GM23338 (cell line): ENCODE results near the gene PTPN21. TPM values are rescaled to one million over a fixed set of nuclear protein-coding genes. Genes with fewer than 3 reads are reported as not detected.
"Not testable (repeated sequence)": the region's sequence is repeated elsewhere in the genome, so short reads cannot be mapped to it uniquely, and the experiment has no call there.

Experiments
- ATAC-seq: fragments of 200-7000 bp; cut with Tn5 transposase; 3 replicates; pipeline ENCODE4 v1.9.1; 2020
- DNase-seq: peaks from one replicate; pipeline ENCODE4 v3.0.0-alpha.2; 2015; ENCODE audit warnings: low spot score
- H2AFZ ChIP-seq: fragments of 200-600 bp; sonication (generic); 2 replicates; pipeline ENCODE4 v1.8.0; 2016; ENCODE audit warnings: antibody characterized with exemption, mild to moderate bottlenecking, moderate library complexity
- H3F3A ChIP-seq: fragments of 200-600 bp; sonication (generic); replicated peaks from 2 replicates; pipeline ENCODE4 v1.8.0; 2017; ENCODE audit warnings: antibody characterized with exemption, mixed run types, low read depth
- H3K27ac ChIP-seq: fragments of 200-600 bp; sonication (generic); 2 replicates; pipeline ENCODE4 v1.6.1; 2016; ENCODE audit warnings: low read depth
- H3K27me3 ChIP-seq: fragments of 200-600 bp; sonication (generic); 2 replicates; pipeline ENCODE4 v1.8.0; 2016; ENCODE audit warnings: mild to moderate bottlenecking, mixed run types, moderate library complexity; ENCODE audit not compliant: insufficient read depth
- H3K36me3 ChIP-seq: fragments of 200-600 bp; sonication (generic); 2 replicates; pipeline ENCODE4 v1.8.0; 2016; ENCODE audit warnings: mild to moderate bottlenecking; ENCODE audit not compliant: insufficient read depth
- H3K4me1 ChIP-seq: fragments of 200-600 bp; sonication (generic); 2 replicates; pipeline ENCODE4 v1.8.0; 2016; ENCODE audit warnings: mild to moderate bottlenecking, moderate library complexity; ENCODE audit not compliant: insufficient read depth
- H3K4me2 ChIP-seq: fragments of 200-600 bp; sonication (generic); 2 replicates; pipeline ENCODE4 v1.7.1; 2017; ENCODE audit warnings: mixed run types
- H3K4me3 ChIP-seq: fragments of 200-600 bp; sonication (generic); 2 replicates; pipeline ENCODE4 v1.6.1; 2016; ENCODE audit warnings: mixed run types
- H3K79me2 ChIP-seq: fragments of 200-600 bp; sonication (generic); replicated peaks from 2 replicates; pipeline ENCODE4 v1.8.0; 2017; ENCODE audit warnings: mild to moderate bottlenecking; ENCODE audit not compliant: insufficient read depth
- H3K9me2 ChIP-seq: fragments of 200-600 bp; sonication (generic); 2 replicates; pipeline ENCODE4 v1.8.0; 2017; ENCODE audit not compliant: insufficient read depth
- H4K20me1 ChIP-seq: fragments of 200-600 bp; sonication (generic); replicated peaks from 2 replicates; pipeline ENCODE4 v1.8.0; 2017; ENCODE audit warnings: mild to moderate bottlenecking; ENCODE audit not compliant: insufficient read depth
- H3K27ac Mint-ChIP-seq: 2 replicates; pipeline ENCODE4 v1.8.0; 2020; ENCODE audit warnings: inconsistent platforms, mild to moderate bottlenecking, moderate library complexity, mixed read lengths
- H3K27me3 Mint-ChIP-seq: 3 replicates; pipeline ENCODE4 v1.8.0; 2022; ENCODE audit warnings: low read depth, mild to moderate bottlenecking, moderate library complexity, mixed read lengths, inconsistent platforms; ENCODE audit not compliant: insufficient read depth, poor library complexity
- H3K36me3 Mint-ChIP-seq: 3 replicates; pipeline ENCODE4 v1.8.0; 2021; ENCODE audit warnings: low read depth, mild to moderate bottlenecking, inconsistent platforms, moderate library complexity, mixed read lengths
- H3K4me1 Mint-ChIP-seq: 3 replicates; pipeline ENCODE4 v1.8.0; 2020; ENCODE audit warnings: mild to moderate bottlenecking, inconsistent platforms, mixed read lengths
- H3K4me3 Mint-ChIP-seq: 3 replicates; pipeline ENCODE4 v1.8.0; 2021; ENCODE audit warnings: moderate library complexity, mild to moderate bottlenecking, inconsistent platforms, mixed read lengths
- H3K9me3 Mint-ChIP-seq: 3 replicates; pipeline ENCODE4 v1.8.0; 2020; ENCODE audit warnings: moderate library complexity, mild to moderate bottlenecking, inconsistent platforms, mixed read lengths
- EZH2 ChIP-seq: fragments of 200-600 bp; sonication (generic); IDR thresholded peaks from one replicate; pipeline ENCODE4 v1.8.0; 2017; ENCODE audit warnings: antibody characterized with exemption, mild to moderate bottlenecking, low read depth; ENCODE audit not compliant: unreplicated experiment
- NANOG ChIP-seq: IDR thresholded peaks from 2 replicates; pipeline ENCODE4 v1.6.1; 2016; ENCODE audit warnings: antibody characterized with exemption, borderline replicate concordance
- POLR2AphosphoS5 ChIP-seq: IDR thresholded peaks from 2 replicates; pipeline ENCODE4 v1.6.1; 2016; ENCODE audit warnings: antibody characterized with exemption, low read depth
- STAT1 ChIP-seq: IDR thresholded peaks from one replicate; pipeline ENCODE4 v1.6.1; 2016; ENCODE audit warnings: antibody characterized with exemption; ENCODE audit not compliant: unreplicated experiment
- ZNF114 ChIP-seq: fragments of 250-450 bp; sonication (Bioruptor Pico); IDR thresholded peaks from 2 replicates; pipeline ENCODE4 v1.5.0; 2020; ENCODE audit warnings: mild to moderate bottlenecking, moderate library complexity
- ZNF331 ChIP-seq: fragments of 250-450 bp; sonication (Bioruptor Pico); IDR thresholded peaks from 2 replicates; pipeline ENCODE4 v1.5.0; 2020; ENCODE audit warnings: low read depth, mild to moderate bottlenecking, moderate library complexity
- polyA plus RNA-seq: library from polyadenylated mRNA; unstranded; fragments of >200 nt; fragmentation: Nextera tagmentation; extraction: Ambion mirVana; gene quantifications from 2 replicates; pipeline ENCODE4 v1.2.1, GENCODE V29; 2016
- total RNA-seq: library from RNA; depleted of rRNA; stranded (reverse); fragments of >200 nt; shearing (Covaris generic); gene quantifications from 2 replicates; pipeline ENCODE4 v1.2.3, GENCODE V29; 2014
- TF ChIP-seq, protein P1 (sequence below): fragments of 250-450 bp; sonication (Bioruptor Pico); IDR thresholded peaks from 2 replicates; pipeline ENCODE4 v1.5.0; 2020; ENCODE audit warnings: mild to moderate bottlenecking, moderate library complexity
- TF ChIP-seq, protein P2 (sequence below), 2 experiments: fragments of 200-600 bp in 1 of 2; sonication (generic) in 1 of 2; conservative IDR thresholded peaks; 2 replicates each; pipeline versions ENCODE4 v1.5.1 to v1.6.1; 2016 to 2017; ENCODE audit warnings: antibody characterized with exemption in 2 of 2, low read depth in 2 of 2, mild to moderate bottlenecking in 2 of 2, moderate library complexity in 1 of 2
- TF ChIP-seq, protein P3 (sequence below): IDR thresholded peaks from one replicate; pipeline ENCODE4 v1.6.1; 2018; ENCODE audit warnings: antibody characterized with exemption; ENCODE audit not compliant: unreplicated experiment

PTPN21 gene
- total and polyA plus RNA-seq, 2 experiments from 2014 or later, result 2.7 to 5.6 TPM

DNA sequence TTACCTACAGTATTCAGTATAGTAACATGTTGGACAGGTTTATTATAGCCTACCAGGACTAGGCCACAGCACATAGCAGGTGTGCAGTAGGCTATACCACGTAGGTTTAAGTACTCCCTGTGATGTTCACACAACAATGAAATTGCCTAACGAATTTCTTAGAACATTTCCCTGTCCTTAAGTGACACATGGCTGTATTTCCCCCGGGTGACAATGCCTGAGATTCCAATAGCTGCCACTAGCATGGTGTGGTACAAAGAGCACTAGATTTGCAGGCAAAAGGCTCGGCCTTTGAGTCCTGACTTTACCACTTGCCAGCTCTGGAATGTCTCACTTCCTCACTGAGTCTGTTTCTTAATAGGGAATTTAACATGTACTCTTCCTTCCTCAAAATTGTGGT lies 19.7 kb downstream of the PTPN21 start (continued):
- TF ChIP-seq, protein P1, sequence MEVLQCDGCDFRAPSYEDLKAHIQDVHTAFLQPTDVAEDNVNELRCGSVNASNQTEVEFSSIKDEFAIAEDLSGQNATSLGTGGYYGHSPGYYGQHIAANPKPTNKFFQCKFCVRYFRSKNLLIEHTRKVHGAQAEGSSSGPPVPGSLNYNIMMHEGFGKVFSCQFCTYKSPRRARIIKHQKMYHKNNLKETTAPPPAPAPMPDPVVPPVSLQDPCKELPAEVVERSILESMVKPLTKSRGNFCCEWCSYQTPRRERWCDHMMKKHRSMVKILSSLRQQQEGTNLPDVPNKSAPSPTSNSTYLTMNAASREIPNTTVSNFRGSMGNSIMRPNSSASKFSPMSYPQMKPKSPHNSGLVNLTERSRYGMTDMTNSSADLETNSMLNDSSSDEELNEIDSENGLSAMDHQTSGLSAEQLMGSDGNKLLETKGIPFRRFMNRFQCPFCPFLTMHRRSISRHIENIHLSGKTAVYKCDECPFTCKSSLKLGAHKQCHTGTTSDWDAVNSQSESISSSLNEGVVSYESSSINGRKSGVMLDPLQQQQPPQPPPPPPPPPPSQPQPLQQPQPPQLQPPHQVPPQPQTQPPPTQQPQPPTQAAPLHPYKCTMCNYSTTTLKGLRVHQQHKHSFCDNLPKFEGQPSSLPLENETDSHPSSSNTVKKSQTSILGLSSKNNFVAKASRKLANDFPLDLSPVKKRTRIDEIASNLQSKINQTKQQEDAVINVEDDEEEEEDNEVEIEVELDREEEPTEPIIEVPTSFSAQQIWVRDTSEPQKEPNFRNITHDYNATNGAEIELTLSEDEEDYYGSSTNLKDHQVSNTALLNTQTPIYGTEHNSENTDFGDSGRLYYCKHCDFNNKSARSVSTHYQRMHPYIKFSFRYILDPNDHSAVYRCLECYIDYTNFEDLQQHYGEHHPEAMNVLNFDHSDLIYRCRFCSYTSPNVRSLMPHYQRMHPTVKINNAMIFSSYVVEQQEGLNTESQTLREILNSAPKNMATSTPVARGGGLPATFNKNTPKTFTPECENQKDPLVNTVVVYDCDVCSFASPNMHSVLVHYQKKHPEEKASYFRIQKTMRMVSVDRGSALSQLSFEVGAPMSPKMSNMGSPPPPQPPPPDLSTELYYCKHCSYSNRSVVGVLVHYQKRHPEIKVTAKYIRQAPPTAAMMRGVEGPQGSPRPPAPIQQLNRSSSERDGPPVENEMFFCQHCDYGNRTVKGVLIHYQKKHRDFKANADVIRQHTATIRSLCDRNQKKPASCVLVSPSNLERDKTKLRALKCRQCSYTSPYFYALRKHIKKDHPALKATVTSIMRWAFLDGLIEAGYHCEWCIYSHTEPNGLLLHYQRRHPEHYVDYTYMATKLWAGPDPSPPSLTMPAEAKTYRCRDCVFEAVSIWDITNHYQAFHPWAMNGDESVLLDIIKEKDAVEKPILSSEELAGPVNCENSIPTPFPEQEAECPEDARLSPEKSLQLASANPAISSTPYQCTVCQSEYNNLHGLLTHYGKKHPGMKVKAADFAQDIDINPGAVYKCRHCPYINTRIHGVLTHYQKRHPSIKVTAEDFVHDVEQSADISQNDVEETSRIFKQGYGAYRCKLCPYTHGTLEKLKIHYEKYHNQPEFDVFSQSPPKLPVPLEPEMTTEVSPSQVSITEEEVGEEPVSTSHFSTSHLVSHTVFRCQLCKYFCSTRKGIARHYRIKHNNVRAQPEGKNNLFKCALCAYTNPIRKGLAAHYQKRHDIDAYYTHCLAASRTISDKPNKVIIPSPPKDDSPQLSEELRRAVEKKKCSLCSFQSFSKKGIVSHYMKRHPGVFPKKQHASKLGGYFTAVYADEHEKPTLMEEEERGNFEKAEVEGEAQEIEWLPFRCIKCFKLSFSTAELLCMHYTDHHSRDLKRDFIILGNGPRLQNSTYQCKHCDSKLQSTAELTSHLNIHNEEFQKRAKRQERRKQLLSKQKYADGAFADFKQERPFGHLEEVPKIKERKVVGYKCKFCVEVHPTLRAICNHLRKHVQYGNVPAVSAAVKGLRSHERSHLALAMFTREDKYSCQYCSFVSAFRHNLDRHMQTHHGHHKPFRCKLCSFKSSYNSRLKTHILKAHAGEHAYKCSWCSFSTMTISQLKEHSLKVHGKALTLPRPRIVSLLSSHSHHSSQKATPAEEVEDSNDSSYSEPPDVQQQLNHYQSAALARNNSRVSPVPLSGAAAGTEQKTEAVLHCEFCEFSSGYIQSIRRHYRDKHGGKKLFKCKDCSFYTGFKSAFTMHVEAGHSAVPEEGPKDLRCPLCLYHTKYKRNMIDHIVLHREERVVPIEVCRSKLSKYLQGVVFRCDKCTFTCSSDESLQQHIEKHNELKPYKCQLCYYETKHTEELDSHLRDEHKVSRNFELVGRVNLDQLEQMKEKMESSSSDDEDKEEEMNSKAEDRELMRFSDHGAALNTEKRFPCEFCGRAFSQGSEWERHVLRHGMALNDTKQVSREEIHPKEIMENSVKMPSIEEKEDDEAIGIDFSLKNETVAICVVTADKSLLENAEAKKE, result no peak
- no peak for TF ChIP-seq ZNF114 (CRISPR knock-in tag)
- TF ChIP-seq NANOG, result no peak
- no peak for TF ChIP-seq POLR2AphosphoS5
- TF ChIP-seq STAT1, result no peak
- TF ChIP-seq, protein P2, sequence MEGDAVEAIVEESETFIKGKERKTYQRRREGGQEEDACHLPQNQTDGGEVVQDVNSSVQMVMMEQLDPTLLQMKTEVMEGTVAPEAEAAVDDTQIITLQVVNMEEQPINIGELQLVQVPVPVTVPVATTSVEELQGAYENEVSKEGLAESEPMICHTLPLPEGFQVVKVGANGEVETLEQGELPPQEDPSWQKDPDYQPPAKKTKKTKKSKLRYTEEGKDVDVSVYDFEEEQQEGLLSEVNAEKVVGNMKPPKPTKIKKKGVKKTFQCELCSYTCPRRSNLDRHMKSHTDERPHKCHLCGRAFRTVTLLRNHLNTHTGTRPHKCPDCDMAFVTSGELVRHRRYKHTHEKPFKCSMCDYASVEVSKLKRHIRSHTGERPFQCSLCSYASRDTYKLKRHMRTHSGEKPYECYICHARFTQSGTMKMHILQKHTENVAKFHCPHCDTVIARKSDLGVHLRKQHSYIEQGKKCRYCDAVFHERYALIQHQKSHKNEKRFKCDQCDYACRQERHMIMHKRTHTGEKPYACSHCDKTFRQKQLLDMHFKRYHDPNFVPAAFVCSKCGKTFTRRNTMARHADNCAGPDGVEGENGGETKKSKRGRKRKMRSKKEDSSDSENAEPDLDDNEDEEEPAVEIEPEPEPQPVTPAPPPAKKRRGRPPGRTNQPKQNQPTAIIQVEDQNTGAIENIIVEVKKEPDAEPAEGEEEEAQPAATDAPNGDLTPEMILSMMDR (conservative IDR thresholded peaks at IDR 0.05; ENCODE audit: low read depth in 2 of 2), result no peak

DNA sequence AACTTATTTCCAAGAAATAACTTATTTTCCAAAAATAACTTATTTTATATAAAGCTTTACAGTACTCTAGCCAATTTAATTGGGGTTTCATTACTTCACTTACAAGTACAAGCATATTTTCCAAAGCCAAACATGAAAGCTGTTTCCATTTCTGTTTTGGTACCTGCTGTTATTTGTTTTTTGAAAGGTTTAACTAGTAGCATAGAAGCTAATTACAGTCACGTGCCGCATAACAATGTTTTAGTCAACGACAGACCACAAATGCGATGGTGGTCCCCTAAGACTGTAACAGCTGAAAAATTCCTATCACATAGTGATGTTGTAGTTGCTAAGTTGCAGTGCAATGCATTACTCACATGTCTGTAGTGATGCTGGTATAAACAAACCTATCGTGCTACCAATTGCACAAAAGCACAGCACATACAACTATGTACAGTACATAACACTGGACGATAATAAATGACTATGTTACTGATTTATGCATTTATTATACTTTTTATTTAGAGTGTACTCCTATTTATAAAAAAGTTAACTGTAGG lies 21.7 kb downstream of the PTPN21 start:
- H3K36me3 Mint-ChIP-seq, result peaks cover 15% of the 10 kb centered on the region

DNA sequence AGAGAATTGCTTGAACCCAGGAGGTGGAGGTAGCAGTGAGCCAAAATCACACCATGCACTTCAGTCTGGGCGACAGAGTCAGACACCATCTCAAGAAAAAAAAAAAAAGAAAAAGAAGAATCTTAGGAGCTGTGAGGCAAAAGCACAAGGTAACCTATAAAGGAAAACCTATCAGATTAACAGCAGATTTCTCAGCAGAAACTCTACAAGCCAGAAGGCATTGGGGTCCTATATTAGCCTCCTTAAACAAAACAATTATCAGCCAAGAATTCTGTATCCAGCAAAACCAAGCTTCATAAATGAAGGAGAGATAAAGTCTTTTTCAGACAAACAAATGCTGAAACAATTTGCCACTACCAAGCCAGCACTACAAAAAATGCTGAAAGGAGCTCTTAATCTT lies 24.9 kb downstream of the PTPN21 start:
- not testable (repeated sequence) for H3K36me3 ChIP-seq, H3K4me1 ChIP-seq, H3K9me2 ChIP-seq, H3K4me1 Mint-ChIP-seq, H3K27me3 ChIP-seq, H3K27me3 Mint-ChIP-seq, H3K4me2 ChIP-seq, H4K20me1 ChIP-seq, H2AFZ ChIP-seq, H3K27ac Mint-ChIP-seq, H3K27ac ChIP-seq, ATAC-seq, H3F3A ChIP-seq, H3K79me2 ChIP-seq, H3K4me3 ChIP-seq, H3K9me3 Mint-ChIP-seq, H3K4me3 Mint-ChIP-seq, DNase-seq
- peaks cover 11% of the 10 kb centered on the region; the same call in 2 of the 3 replicates for H3K36me3 Mint-ChIP-seq

More for the DNA sequence above, 21.7 kb downstream of the PTPN21 start:
- Mint-ChIP-seq H3K4me1 (no peaks in the 10 kb centered on the region), H3K27me3 (no peaks in the 10 kb centered on the region), H3K4me3 (no peak overlapping the region), H3K9me3 (peaks cover 4% of the 10 kb centered on the region; the same call in 2 of the 3 replicates), H3K27ac (no peak overlapping the region)
- H3K4me2 ChIP-seq, result no peak overlapping the region
- no peaks in the 10 kb centered on the region for H3F3A ChIP-seq
- no peak for ATAC-seq
- H3K27me3 ChIP-seq, result no peaks in the 10 kb centered on the region
- H3K27ac ChIP-seq, result no peak overlapping the region
- H2AFZ ChIP-seq, result no peak overlapping the region
- peak; percentile 41 for DNase-seq
- H4K20me1 ChIP-seq, result no peaks in the 10 kb centered on the region; the same call in 1 of the 2 replicates
- 0 out of 2 replicates have a peak, but pooled peaks cover 8% of the 10 kb centered on the region for H3K79me2 ChIP-seq
- H3K36me3 ChIP-seq, result no peaks in the 10 kb centered on the region
- no peaks in the 10 kb centered on the region for H3K9me2 ChIP-seq
- no peaks in the 10 kb centered on the region for H3K4me1 ChIP-seq
- no peak for TF ChIP-seq ZNF331
- no peak for TF ChIP-seq ZNF114 (CRISPR knock-in tag)
- TF ChIP-seq, protein P3, sequence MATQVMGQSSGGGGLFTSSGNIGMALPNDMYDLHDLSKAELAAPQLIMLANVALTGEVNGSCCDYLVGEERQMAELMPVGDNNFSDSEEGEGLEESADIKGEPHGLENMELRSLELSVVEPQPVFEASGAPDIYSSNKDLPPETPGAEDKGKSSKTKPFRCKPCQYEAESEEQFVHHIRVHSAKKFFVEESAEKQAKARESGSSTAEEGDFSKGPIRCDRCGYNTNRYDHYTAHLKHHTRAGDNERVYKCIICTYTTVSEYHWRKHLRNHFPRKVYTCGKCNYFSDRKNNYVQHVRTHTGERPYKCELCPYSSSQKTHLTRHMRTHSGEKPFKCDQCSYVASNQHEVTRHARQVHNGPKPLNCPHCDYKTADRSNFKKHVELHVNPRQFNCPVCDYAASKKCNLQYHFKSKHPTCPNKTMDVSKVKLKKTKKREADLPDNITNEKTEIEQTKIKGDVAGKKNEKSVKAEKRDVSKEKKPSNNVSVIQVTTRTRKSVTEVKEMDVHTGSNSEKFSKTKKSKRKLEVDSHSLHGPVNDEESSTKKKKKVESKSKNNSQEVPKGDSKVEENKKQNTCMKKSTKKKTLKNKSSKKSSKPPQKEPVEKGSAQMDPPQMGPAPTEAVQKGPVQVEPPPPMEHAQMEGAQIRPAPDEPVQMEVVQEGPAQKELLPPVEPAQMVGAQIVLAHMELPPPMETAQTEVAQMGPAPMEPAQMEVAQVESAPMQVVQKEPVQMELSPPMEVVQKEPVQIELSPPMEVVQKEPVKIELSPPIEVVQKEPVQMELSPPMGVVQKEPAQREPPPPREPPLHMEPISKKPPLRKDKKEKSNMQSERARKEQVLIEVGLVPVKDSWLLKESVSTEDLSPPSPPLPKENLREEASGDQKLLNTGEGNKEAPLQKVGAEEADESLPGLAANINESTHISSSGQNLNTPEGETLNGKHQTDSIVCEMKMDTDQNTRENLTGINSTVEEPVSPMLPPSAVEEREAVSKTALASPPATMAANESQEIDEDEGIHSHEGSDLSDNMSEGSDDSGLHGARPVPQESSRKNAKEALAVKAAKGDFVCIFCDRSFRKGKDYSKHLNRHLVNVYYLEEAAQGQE, result no peak
- TF ChIP-seq EZH2, result no peak
- H3K4me3 ChIP-seq, result no peak overlapping the region
